Body of pancreas (tissue), 4 donors: Measurements from ENCODE around the gene HS3ST4.

Source experiments
- CTCF ChIP-seq, 7 experiments: fragments of 450-650 bp in 4 of 7; fragments of 200-600 bp in 3 of 7; sonication (generic) in 3 of 7; IDR thresholded peaks; one replicate each; pipeline ENCODE4 v1.5.1; 2016 to 2019; ENCODE audit warnings: antibody characterized with exemption in 7 of 7
- POLR2A ChIP-seq, 3 donors: fragments of 450-650 bp; IDR thresholded peaks; one replicate each; pipeline ENCODE4 v1.6.1; 2016; ENCODE audit warnings: antibody characterized with exemption in 3 of 3, mild to moderate bottlenecking in 2 of 3

- TF ChIP-seq POLR2A (IDR thresholded peaks at IDR 0.05) (no peak), CTCF (IDR thresholded peaks at IDR 0.05) (no peak)
These were observed 58.9 kb downstream of the HS3ST4 start for GRCh38 chr16:25750488-25751216.
